Epithelial cell of esophagus (primary cell): Measurements from ENCODE around the gene DIPK1B.
A peak's percentile ranks its signal among the peaks of the same experiment; 100 is the strongest.

ENCODE experiments used
- DNase-seq: peaks from one replicate; pipeline ENCODE4 v3.0.0; 2010; ENCODE audit warnings: low read depth
- H3K4me3 ChIP-seq: 2 replicates; pipeline ENCODE4 v1.5.1; 2011; ENCODE audit warnings: mild to moderate bottlenecking, low read length, control low read depth
- CTCF ChIP-seq: IDR thresholded peaks from 2 replicates; pipeline ENCODE4 v1.5.1; 2011; ENCODE audit warnings: low read depth, mild to moderate bottlenecking, low read length, control low read depth, inconsistent platforms; ENCODE audit not compliant: insufficient read depth; ENCODE audit errors: missing control alignments

The DIPK1B gene

GRCh38 chr9:136684339-136684738, 28.0 kb upstream of the DIPK1B start:
- DNase-seq, result no peak
- no peak for TF ChIP-seq CTCF
- no peak overlapping the region for H3K4me3 ChIP-seq

GRCh38 chr9:136684799-136685198, 27.6 kb upstream of the DIPK1B start:
- DNase-seq, result no peak

GRCh38 chr9:136685216-136685615, 27.2 kb upstream of the DIPK1B start:
- H3K4me3 ChIP-seq, result no peak overlapping the region
- no peak for DNase-seq
- no peak for TF ChIP-seq CTCF

More at GRCh38 chr9:136684799-136685198, 27.6 kb upstream of the DIPK1B start:
- no peak for TF ChIP-seq CTCF
- no peak overlapping the region for H3K4me3 ChIP-seq

GRCh38 chr9:136685790-136686533, 26.4 kb upstream of the DIPK1B start:
- TF ChIP-seq CTCF, result no peak
- H3K4me3 ChIP-seq, result peak overlapping the region; percentile 62
- no peak for DNase-seq

GRCh38 chr9:136686534-136686793, 25.9 kb upstream of the DIPK1B start:
- peak overlapping the region; percentile 62 for H3K4me3 ChIP-seq
- TF ChIP-seq CTCF, result no peak
- DNase-seq, result no peak

GRCh38 chr9:136686794-136687711, 25.3 kb upstream of the DIPK1B start, which contains the start of gene AGPAT2:
AGPAT2 (minus strand) TSS chr9:136687457; CDS start chr9:136687357, 100 bp downstream.
- DNase-seq, result peak; percentile 38
- H3K4me3 ChIP-seq, result peak within 1 kb of the TSS; percentile 62

More at GRCh38 chr9:136686794-136687711, 25.3 kb upstream of the DIPK1B start, which contains the start of gene AGPAT2:
- no peak for TF ChIP-seq CTCF
